SK-N-SH (cell line): ENCODE results near the gene ABHD2. TPM values are rescaled to one million over a fixed set of nuclear protein-coding genes. Genes with fewer than 3 reads are reported as not detected.

Experiments
- EZH2phosphoT487 ChIP-seq: fragments of 200-600 bp; sonication (generic); IDR thresholded peaks from 2 replicates; pipeline ENCODE4 v1.6.1; 2017; ENCODE audit warnings: low read depth, mixed run types, mild to moderate bottlenecking, antibody characterized with exemption, moderate library complexity, borderline replicate concordance
- FOSL2 ChIP-seq: IDR thresholded peaks from 2 replicates; pipeline ENCODE4 v1.4.0; 2012; ENCODE audit warnings: low read depth, mild to moderate bottlenecking, moderate library complexity, borderline replicate concordance
- FOXJ3 ChIP-seq: sonication (generic); formaldehyde crosslinking; IDR thresholded peaks from 2 replicates; pipeline ENCODE4 v1.5.1; 2020; ENCODE audit warnings: mild to moderate bottlenecking, missing genetic modification reagents
- FOXM1 ChIP-seq: IDR thresholded peaks from 2 replicates; pipeline ENCODE4 v1.4.0; 2012; ENCODE audit warnings: low read depth, mild to moderate bottlenecking
- GABPA ChIP-seq: IDR thresholded peaks from 2 replicates; pipeline ENCODE4 v1.4.0; 2012; ENCODE audit warnings: low read depth, mild to moderate bottlenecking
- IRF3 ChIP-seq: fragments of 150-350 bp; IDR thresholded peaks from 2 replicates; pipeline ENCODE4 v1.6.1; 2016; ENCODE audit warnings: mild to moderate bottlenecking, low read depth, low read length
- JUND ChIP-seq: IDR thresholded peaks from 2 replicates; pipeline ENCODE4 v1.4.0; 2012
- NFIC ChIP-seq: IDR thresholded peaks from 2 replicates; pipeline ENCODE4 v1.4.0; 2012; ENCODE audit warnings: borderline replicate concordance
- RCOR1 ChIP-seq: fragments of 150-350 bp; IDR thresholded peaks from 2 replicates; pipeline ENCODE4 v1.6.1; 2017; ENCODE audit warnings: antibody characterized with exemption, low read length
- REST ChIP-seq: IDR thresholded peaks from 2 replicates; pipeline ENCODE4 v1.6.1; 2012; ENCODE audit warnings: mild to moderate bottlenecking, low read depth, low read length, moderate library complexity
- TCF12 ChIP-seq: IDR thresholded peaks from 2 replicates; pipeline ENCODE4 v1.4.0; 2012
- YY1 ChIP-seq: IDR thresholded peaks from 2 replicates; pipeline ENCODE4 v1.4.0; 2012; ENCODE audit warnings: low read depth, mild to moderate bottlenecking
- ZBTB33 ChIP-seq: IDR thresholded peaks from 2 replicates; pipeline ENCODE4 v1.4.0; 2012; ENCODE audit warnings: low read depth, borderline replicate concordance
- polyA plus RNA-seq, 3 experiments: library from polyadenylated mRNA; depleted of rRNA; stranded (reverse); fragments of >200 nt; gene quantifications; 2 replicates each; pipeline ENCODE4 v1.2.3, GENCODE V29; 2012
- TF ChIP-seq, protein P1 (sequence below): fragments of 200-600 bp; sonication (generic); IDR thresholded peaks from 2 replicates; pipeline ENCODE4 v1.6.1; 2017; ENCODE audit warnings: antibody characterized with exemption, mild to moderate bottlenecking, moderate library complexity
- TF ChIP-seq, protein P2 (sequence below): IDR thresholded peaks from 2 replicates; pipeline ENCODE4 v1.4.0; 2012; ENCODE audit warnings: low read depth, borderline replicate concordance
- TF ChIP-seq, protein P3 (sequence below): IDR thresholded peaks from 2 replicates; pipeline ENCODE4; 2012

The ABHD2 gene
- polyA plus RNA-seq, 1 of the 3 experiments (the other 2 are of a cell fraction), result 19.2 TPM

DNA sequence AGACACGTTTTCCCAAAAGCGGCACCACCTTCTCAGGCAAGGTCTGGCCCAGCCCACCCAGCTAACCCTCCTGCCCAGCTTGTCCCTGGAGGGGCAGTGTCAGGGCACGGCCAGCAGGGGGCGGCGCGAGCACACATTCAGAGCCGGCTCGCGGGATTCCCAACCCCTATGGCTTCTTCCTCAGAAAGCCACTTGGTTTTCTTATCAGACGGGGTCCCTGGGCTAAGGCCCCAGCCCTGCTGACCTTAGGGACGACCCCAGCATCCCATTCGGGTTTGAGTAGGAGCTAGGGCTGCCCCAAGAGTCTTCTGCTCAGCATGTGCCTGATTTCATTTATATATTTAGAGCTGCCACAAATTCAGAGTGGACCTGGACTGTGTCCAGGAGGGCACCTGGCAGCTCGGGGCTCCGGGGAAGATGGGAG is 118.7 kb downstream of the ABHD2 start (continued):
- TF ChIP-seq, protein P1, sequence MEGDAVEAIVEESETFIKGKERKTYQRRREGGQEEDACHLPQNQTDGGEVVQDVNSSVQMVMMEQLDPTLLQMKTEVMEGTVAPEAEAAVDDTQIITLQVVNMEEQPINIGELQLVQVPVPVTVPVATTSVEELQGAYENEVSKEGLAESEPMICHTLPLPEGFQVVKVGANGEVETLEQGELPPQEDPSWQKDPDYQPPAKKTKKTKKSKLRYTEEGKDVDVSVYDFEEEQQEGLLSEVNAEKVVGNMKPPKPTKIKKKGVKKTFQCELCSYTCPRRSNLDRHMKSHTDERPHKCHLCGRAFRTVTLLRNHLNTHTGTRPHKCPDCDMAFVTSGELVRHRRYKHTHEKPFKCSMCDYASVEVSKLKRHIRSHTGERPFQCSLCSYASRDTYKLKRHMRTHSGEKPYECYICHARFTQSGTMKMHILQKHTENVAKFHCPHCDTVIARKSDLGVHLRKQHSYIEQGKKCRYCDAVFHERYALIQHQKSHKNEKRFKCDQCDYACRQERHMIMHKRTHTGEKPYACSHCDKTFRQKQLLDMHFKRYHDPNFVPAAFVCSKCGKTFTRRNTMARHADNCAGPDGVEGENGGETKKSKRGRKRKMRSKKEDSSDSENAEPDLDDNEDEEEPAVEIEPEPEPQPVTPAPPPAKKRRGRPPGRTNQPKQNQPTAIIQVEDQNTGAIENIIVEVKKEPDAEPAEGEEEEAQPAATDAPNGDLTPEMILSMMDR, result peak; percentile 96
- TF ChIP-seq EZH2phosphoT487, result no peak
- no peak for TF ChIP-seq TCF12
- no peak for TF ChIP-seq JUND
- TF ChIP-seq RCOR1, result no peak
- TF ChIP-seq NFIC, result no peak
- no peak for TF ChIP-seq GABPA
- TF ChIP-seq IRF3, result no peak
- TF ChIP-seq REST, result no peak
- no peak for TF ChIP-seq FOXJ3
- TF ChIP-seq, protein P2, sequence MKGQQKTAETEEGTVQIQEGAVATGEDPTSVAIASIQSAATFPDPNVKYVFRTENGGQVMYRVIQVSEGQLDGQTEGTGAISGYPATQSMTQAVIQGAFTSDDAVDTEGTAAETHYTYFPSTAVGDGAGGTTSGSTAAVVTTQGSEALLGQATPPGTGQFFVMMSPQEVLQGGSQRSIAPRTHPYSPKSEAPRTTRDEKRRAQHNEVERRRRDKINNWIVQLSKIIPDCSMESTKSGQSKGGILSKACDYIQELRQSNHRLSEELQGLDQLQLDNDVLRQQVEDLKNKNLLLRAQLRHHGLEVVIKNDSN, result no peak
- TF ChIP-seq, protein P3, sequence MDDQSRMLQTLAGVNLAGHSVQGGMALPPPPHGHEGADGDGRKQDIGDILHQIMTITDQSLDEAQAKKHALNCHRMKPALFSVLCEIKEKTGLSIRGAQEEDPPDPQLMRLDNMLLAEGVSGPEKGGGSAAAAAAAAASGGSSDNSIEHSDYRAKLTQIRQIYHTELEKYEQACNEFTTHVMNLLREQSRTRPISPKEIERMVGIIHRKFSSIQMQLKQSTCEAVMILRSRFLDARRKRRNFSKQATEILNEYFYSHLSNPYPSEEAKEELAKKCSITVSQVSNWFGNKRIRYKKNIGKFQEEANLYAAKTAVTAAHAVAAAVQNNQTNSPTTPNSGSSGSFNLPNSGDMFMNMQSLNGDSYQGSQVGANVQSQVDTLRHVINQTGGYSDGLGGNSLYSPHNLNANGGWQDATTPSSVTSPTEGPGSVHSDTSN, result no peak
- no peak for TF ChIP-seq FOXM1
- TF ChIP-seq ZBTB33, result no peak
- no peak for TF ChIP-seq YY1
- TF ChIP-seq FOSL2, result no peak
